22Rv1 (cell line): ENCODE measurements around the gene RCSD1.

ENCODE experiments used
- CTCF ChIP-seq: fragments of 450-650 bp; IDR thresholded peaks from 2 replicates; pipeline ENCODE4 v1.5.1; 2017; ENCODE audit warnings: mild to moderate bottlenecking
- ZFX ChIP-seq: fragments of 450-650 bp; IDR thresholded peaks from 2 replicates; pipeline ENCODE4 v1.6.1; 2017; ENCODE audit warnings: antibody characterized with exemption, borderline replicate concordance

GRCh38 chr1:167706931-167707877 is 77.2 kb downstream of the RCSD1 start:
- no peak for TF ChIP-seq CTCF
- TF ChIP-seq ZFX: no peak
